IPS DF 6.9 (cell line): ENCODE measurements around the gene PRAMEF11.
"Not testable (repeated sequence)": the region's sequence is repeated elsewhere in the genome, so short reads cannot be mapped to it uniquely, and the experiment has no call there.

Source experiments
- DNase-seq: peaks from one replicate; pipeline ENCODE4 v3.0.0-alpha.2; 2013; ENCODE audit warnings: low read depth, low spot score
- H3K27ac ChIP-seq: one replicate; pipeline ENCODE4 v1.5.1; 2013; ENCODE audit warnings: low read length, control low read depth
- H3K27me3 ChIP-seq: 2 replicates; pipeline ENCODE4 v1.6.1; 2013; ENCODE audit warnings: mild to moderate bottlenecking, low read length; ENCODE audit not compliant: control insufficient read depth, insufficient read depth
- H3K36me3 ChIP-seq: 2 replicates; pipeline ENCODE4 v1.6.1; 2013; ENCODE audit warnings: low read length; ENCODE audit not compliant: control insufficient read depth, insufficient read depth
- H3K4me1 ChIP-seq: 2 replicates; pipeline ENCODE4 v1.6.1; 2013; ENCODE audit warnings: low read length; ENCODE audit not compliant: control insufficient read depth, insufficient read depth
- H3K4me3 ChIP-seq: 2 replicates; pipeline ENCODE4 v1.5.1; 2013; ENCODE audit warnings: mild to moderate bottlenecking, low read length
- H3K9me3 ChIP-seq: 2 replicates; pipeline ENCODE4 v1.6.1; 2013; ENCODE audit warnings: low read length, inconsistent platforms; ENCODE audit not compliant: control insufficient read depth, insufficient read depth
- WGBS: extraction: QIAGEN DNeasy Blood & Tissue Kit; methylation state at CpG from one replicate; pipeline ENCODE4 v1.1.7; 2013; ENCODE audit warnings: mixed read lengths, missing lambda C conversion rate; ENCODE audit not compliant: insufficient read length, insufficient coverage; 5-methylcytosine and 5-hydroxymethylcytosine counted together

Gene PRAMEF11

GRCh38 chr1:12809933-12810332 is 21.3 kb downstream of the PRAMEF11 start:
- no peak for DNase-seq
- WGBS: no CpG with 5 or more reads among the region's 1 CpG
- Histone ChIP-seq H3K4me3 (no peak overlapping the region), H3K27ac (no peak overlapping the region), H3K36me3 (no peaks in the 10 kb centered on the region), H3K27me3 (no peaks in the 10 kb centered on the region), H3K4me1 (no peaks in the 10 kb centered on the region; the same call in 1 of the 2 replicates), H3K9me3 (peaks cover 2% of the 10 kb centered on the region; the same call in 1 of the 2 replicates)

DNA sequence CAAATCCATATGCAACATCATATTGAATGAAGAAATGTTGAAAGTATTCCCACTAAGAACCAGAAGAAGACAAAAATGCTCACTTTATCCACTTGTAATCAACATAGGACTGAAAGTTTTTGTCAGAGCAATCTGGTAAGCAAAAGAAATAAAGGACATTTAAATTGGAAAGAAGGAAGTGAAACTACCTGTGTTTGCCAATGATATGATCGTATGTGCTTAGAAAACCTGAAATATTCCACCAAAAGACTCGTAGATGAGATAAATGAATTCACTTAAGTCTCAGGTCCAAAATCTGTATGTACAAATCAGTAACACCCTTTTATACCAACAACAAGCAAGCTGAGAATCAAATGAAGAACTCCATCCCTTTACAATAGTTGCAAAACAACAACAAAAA is 31.5 kb downstream of the PRAMEF11 start:
- no peak for DNase-seq
- no CpG with 5 or more reads among the region's 2 CpGs for WGBS
- H3K4me3 ChIP-seq: no peak overlapping the region
- no peaks in the 10 kb centered on the region for H3K36me3 ChIP-seq
- H3K4me1 ChIP-seq: no peaks in the 10 kb centered on the region
- no peaks in the 10 kb centered on the region for H3K27me3 ChIP-seq
- no peak overlapping the region for H3K27ac ChIP-seq
- H3K9me3 ChIP-seq: 0 out of 2 replicates have a peak, but pooled peaks cover 1% of the 10 kb centered on the region

DNA sequence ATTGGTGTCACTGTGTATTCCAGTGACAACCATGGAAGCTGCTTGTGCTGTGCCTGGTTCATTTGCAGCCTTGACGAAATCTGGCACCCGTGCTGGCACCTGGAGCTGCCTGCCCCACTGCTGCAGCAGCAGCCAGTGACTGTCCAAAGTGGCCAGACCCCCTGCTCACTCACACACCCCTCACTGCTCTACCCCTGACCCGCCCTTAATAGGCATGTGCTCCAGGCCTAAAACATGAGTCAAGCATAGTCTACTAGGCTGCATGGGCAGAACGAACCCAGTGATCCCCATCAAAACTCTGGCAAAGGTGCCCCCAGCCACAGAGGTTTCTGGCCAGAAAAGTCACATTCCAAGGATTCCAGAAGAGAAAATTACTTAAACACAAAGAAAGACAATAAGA is 32.3 kb downstream of the PRAMEF11 start:
- 0 out of 2 replicates have a peak, but pooled peaks cover 1% of the 10 kb centered on the region for H3K9me3 ChIP-seq
- WGBS: no CpG with 5 or more reads among the region's 4 CpGs
- DNase-seq: no peak

DNA sequence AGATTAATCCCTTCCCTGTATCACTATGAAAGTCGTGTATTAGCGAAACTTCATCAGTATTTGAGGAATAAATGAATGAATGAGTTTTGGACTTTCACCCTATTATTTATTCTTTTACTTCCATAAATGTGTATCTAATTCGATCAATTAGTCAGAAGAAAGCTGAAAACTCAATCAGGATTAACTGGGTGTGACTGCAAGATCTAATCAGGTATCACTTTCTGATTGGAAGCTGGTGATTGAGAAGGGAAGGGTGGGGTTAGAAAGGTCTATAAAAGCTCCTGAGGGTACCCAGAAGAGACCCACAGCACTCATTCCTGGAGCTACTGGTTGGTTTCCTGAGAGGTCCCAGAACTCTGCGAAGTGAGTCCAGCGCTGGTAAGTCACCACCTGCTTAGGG is 40.1 kb downstream of the PRAMEF11 start, which contains the start of gene PRAMEF1:
TSS of gene PRAMEF1 (plus strand) at position 301 of the 400 bp plus-strand sequence. CDS start 1,831 bp downstream, outside the sequence.
- not testable (repeated sequence) for H3K9me3 ChIP-seq, H3K27ac ChIP-seq, H3K27me3 ChIP-seq, H3K4me3 ChIP-seq, H3K4me1 ChIP-seq, H3K36me3 ChIP-seq, DNase-seq
- WGBS: no CpG with 5 or more reads among the region's 5 CpGs

More for the DNA sequence above, 32.3 kb downstream of the PRAMEF11 start:
- H3K27me3 ChIP-seq: no peaks in the 10 kb centered on the region
- no peaks in the 10 kb centered on the region for H3K36me3 ChIP-seq
- H3K4me3 ChIP-seq: no peak overlapping the region
- no peaks in the 10 kb centered on the region for H3K4me1 ChIP-seq
- no peak overlapping the region for H3K27ac ChIP-seq

- no CpG with 5 or more reads among the region's 8 CpGs for WGBS
- not testable (repeated sequence) for H3K27ac ChIP-seq
Observed at GRCh38 chr1:12784729-12785128, 46.5 kb downstream of the PRAMEF11 start.

GRCh38 chr1:12783783-12784182 is 47.4 kb downstream of the PRAMEF11 start:
- not testable (repeated sequence) for H3K4me1 ChIP-seq, DNase-seq, H3K27me3 ChIP-seq, H3K36me3 ChIP-seq, H3K4me3 ChIP-seq, H3K27ac ChIP-seq, H3K9me3 ChIP-seq
- no CpG with 5 or more reads among the region's 7 CpGs for WGBS

More at GRCh38 chr1:12784729-12785128, 46.5 kb downstream of the PRAMEF11 start:
- not testable (repeated sequence) for H3K9me3 ChIP-seq, H3K36me3 ChIP-seq, H3K4me1 ChIP-seq, H3K27me3 ChIP-seq, DNase-seq, H3K4me3 ChIP-seq

DNA sequence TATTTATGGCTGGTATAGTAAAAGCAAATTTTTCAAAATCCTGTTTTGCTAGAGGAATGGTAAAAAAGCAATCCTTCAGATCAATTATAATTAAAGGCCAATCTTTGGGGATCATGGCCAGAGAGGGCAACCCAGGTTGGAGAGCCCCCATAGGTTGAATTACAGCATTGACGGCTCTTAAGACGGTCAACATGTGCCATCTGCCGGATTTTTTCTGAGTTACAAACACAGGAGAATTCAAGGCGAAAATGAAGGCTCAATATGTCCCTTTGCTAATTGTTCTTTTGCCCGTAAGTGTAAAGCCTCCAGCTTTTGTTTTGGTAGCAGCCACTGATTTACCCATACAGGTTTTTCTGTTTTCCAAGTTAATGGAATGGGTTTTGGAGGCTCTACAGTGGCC is 49.7 kb downstream of the PRAMEF11 start:
- DNase-seq: not testable (repeated sequence)

GRCh38 chr1:12778907-12779306 is 52.3 kb downstream of the PRAMEF11 start:
- WGBS: no CpG with 5 or more reads among the region's 6 CpGs
- no peaks in the 10 kb centered on the region for H3K4me1 ChIP-seq
- H3K27ac ChIP-seq: no peak overlapping the region
- no peaks in the 10 kb centered on the region for H3K27me3 ChIP-seq
- H3K9me3 ChIP-seq: no peaks in the 10 kb centered on the region
- DNase-seq: no peak
- H3K36me3 ChIP-seq: no peaks in the 10 kb centered on the region
- H3K4me3 ChIP-seq: no peak overlapping the region

More for the DNA sequence above, 49.7 kb downstream of the PRAMEF11 start:
- not testable (repeated sequence) for H3K9me3 ChIP-seq, H3K36me3 ChIP-seq, H3K4me1 ChIP-seq, H3K4me3 ChIP-seq, H3K27ac ChIP-seq, H3K27me3 ChIP-seq
- WGBS: no CpG with 5 or more reads among the region's 5 CpGs

- Histone ChIP-seq H3K27ac (no peak overlapping the region), H3K4me1 (no peaks in the 10 kb centered on the region), H3K9me3 (no peaks in the 10 kb centered on the region), H3K36me3 (no peaks in the 10 kb centered on the region), H3K27me3 (no peaks in the 10 kb centered on the region), H3K4me3 (no peak overlapping the region)
- no peak for DNase-seq
- WGBS: no CpG with 5 or more reads among the region's 4 CpGs
Observed at GRCh38 chr1:12778061-12778460, 53.1 kb downstream of the PRAMEF11 start.

GRCh38 chr1:12776801-12777557 is 54.2 kb downstream of the PRAMEF11 start:
- no peaks in the 10 kb centered on the region for H3K9me3 ChIP-seq
- H3K27me3 ChIP-seq: no peaks in the 10 kb centered on the region
- H3K4me3 ChIP-seq: no peak overlapping the region
- H3K36me3 ChIP-seq: no peaks in the 10 kb centered on the region
- H3K27ac ChIP-seq: no peak overlapping the region
- DNase-seq: no peak
- no peaks in the 10 kb centered on the region for H3K4me1 ChIP-seq
- WGBS: no CpG with 5 or more reads among the region's 15 CpGs

- Histone ChIP-seq H3K4me1 (no peaks in the 10 kb centered on the region), H3K27me3 (no peaks in the 10 kb centered on the region), H3K9me3 (no peaks in the 10 kb centered on the region), H3K4me3 (no peak overlapping the region), H3K27ac (no peak overlapping the region), H3K36me3 (no peaks in the 10 kb centered on the region)
- no CpG with 5 or more reads among the region's 8 CpGs for WGBS
- no peak for DNase-seq
Observed at GRCh38 chr1:12775443-12775842, 55.8 kb downstream of the PRAMEF11 start.
